SK-N-SH (cell line): ENCODE data around the gene DOCK10. TPM values are rescaled to one million over a fixed set of nuclear protein-coding genes. Genes with fewer than 3 reads are reported as not detected.

ENCODE experiments used
- CTCF ChIA-PET: fragments of 300-600, 350-600 bp; formaldehyde crosslinking; extraction: SDS; loops from one replicate; lab custom pipeline; 2021; lab: Yijun Ruan, JAX
- POLR2A ChIA-PET: fragments of 350-600 bp; sonication (Branson Sonifier 250); formaldehyde crosslinking; extraction: SDS; loops from one replicate; lab custom pipeline; 2020; ENCODE audit warnings: antibody characterized with exemption, inconsistent platforms; lab: Yijun Ruan, JAX
- DNase-seq: peaks from one replicate; pipeline ENCODE4 v3.0.0; 2012
- H2AFZ ChIP-seq: fragments of 200-600 bp; sonication (generic); 2 replicates; pipeline ENCODE4 v1.8.1; 2016; ENCODE audit warnings: antibody characterized with exemption, mild to moderate bottlenecking, low read depth
- H3F3A ChIP-seq: fragments of 200-600 bp; sonication (generic); replicated peaks from 2 replicates; pipeline ENCODE3; 2016; ENCODE audit warnings: antibody characterized with exemption, mild to moderate bottlenecking; ENCODE audit not compliant: insufficient read depth
- H3K27ac ChIP-seq, 2 experiments: fragments of 200-500 bp in 1 of 2; fragments of 200-600 bp in 1 of 2; sonication (Bioruptor generic) in 1 of 2; sonication (generic), shearing (Covaris generic) in 1 of 2; 2 replicates each; pipeline versions ENCODE4 v1.5.1 to v1.6.1; 2014 to 2016; ENCODE audit warnings: low read depth in 2 of 2, inconsistent platforms in 1 of 2, low read length in 1 of 2, mild to moderate bottlenecking in 1 of 2, mixed read lengths in 1 of 2
- H3K27me3 ChIP-seq: fragments of 200-600 bp; sonication (generic), shearing (Covaris generic); 2 replicates; pipeline ENCODE4 v1.6.1; 2016; ENCODE audit warnings: mixed run types; ENCODE audit not compliant: insufficient read depth
- H3K36me3 ChIP-seq, 2 experiments: fragments of 200-500 bp in 1 of 2; fragments of 200-600 bp in 1 of 2; sonication (Bioruptor generic) in 1 of 2; sonication (generic) in 1 of 2; replicated peaks in 1 of 2; 2 replicates each; pipeline versions ENCODE3 to v1.5.1; 2014 to 2016; ENCODE audit warnings: low read length in 1 of 2, mild to moderate bottlenecking in 1 of 2; ENCODE audit not compliant: insufficient read depth in 2 of 2, control insufficient read depth in 1 of 2
- H3K4me1 ChIP-seq, 2 experiments: fragments of 200-500 bp in 1 of 2; fragments of 200-600 bp in 1 of 2; sonication (Bioruptor generic) in 1 of 2; sonication (generic), shearing (Covaris generic) in 1 of 2; 2 replicates each; pipeline versions ENCODE4 v1.5.1 to v1.6.1; 2014 to 2016; ENCODE audit warnings: low read depth in 1 of 2, low read length in 1 of 2, mixed run types in 1 of 2; ENCODE audit not compliant: insufficient read depth in 2 of 2, control insufficient read depth in 1 of 2
- H3K4me2 ChIP-seq: fragments of 200-600 bp; sonication (generic), shearing (Covaris generic); 2 replicates; pipeline ENCODE4 v1.6.1; 2017; ENCODE audit warnings: mixed run types
- H3K4me3 ChIP-seq, 2 experiments: fragments of 200-500 bp in 1 of 2; fragments of 200-600 bp in 1 of 2; sonication (Bioruptor generic) in 1 of 2; sonication (generic), shearing (Covaris generic) in 1 of 2; 2 replicates each; pipeline versions ENCODE4 v1.5.1 to v1.8.1; 2014 to 2016; ENCODE audit warnings: low read depth in 2 of 2, inconsistent platforms in 1 of 2, low read length in 1 of 2, mild to moderate bottlenecking in 1 of 2, mixed read lengths in 1 of 2, moderate library complexity in 1 of 2
- H3K79me2 ChIP-seq: fragments of 200-600 bp; sonication (generic); 2 replicates; pipeline ENCODE4 v1.8.1; 2017; ENCODE audit warnings: mild to moderate bottlenecking; ENCODE audit not compliant: insufficient read depth
- H3K9ac ChIP-seq: fragments of 200-600 bp; sonication (generic); 2 replicates; pipeline ENCODE4 v1.6.1; 2017; ENCODE audit warnings: mixed run types
- H3K9me2 ChIP-seq: fragments of 200-600 bp; sonication (generic); 2 replicates; pipeline ENCODE4 v1.6.1; 2017; ENCODE audit warnings: mixed run types
- H3K9me3 ChIP-seq: fragments of 200-600 bp; sonication (generic); 2 replicates; pipeline ENCODE4 v1.6.1; 2017; ENCODE audit warnings: mixed run types, mild to moderate bottlenecking, moderate library complexity
- H4K20me1 ChIP-seq: fragments of 200-600 bp; sonication (generic); 2 replicates; pipeline ENCODE4 v1.6.1; 2017; ENCODE audit warnings: mild to moderate bottlenecking, mixed run types; ENCODE audit not compliant: insufficient read depth
- ELF1 ChIP-seq: IDR thresholded peaks from 2 replicates; pipeline ENCODE4 v1.4.0; 2012
- EP300 ChIP-seq, 2 experiments: IDR thresholded peaks; 2 replicates each; pipeline versions ENCODE4 v1.4.0 to v1.6.1; 2012; ENCODE audit warnings: borderline replicate concordance in 1 of 2, low read depth in 1 of 2, low read length in 1 of 2
- EZH2phosphoT487 ChIP-seq: fragments of 200-600 bp; sonication (generic); IDR thresholded peaks from 2 replicates; pipeline ENCODE4 v1.6.1; 2017; ENCODE audit warnings: low read depth, mixed run types, mild to moderate bottlenecking, antibody characterized with exemption, moderate library complexity, borderline replicate concordance
- GABPA ChIP-seq: IDR thresholded peaks from 2 replicates; pipeline ENCODE4 v1.4.0; 2012; ENCODE audit warnings: low read depth, mild to moderate bottlenecking
- GATA2 ChIP-seq: sonication (generic); formaldehyde crosslinking; IDR thresholded peaks from 2 replicates; pipeline ENCODE4 v1.5.0; 2020; ENCODE audit warnings: mild to moderate bottlenecking, missing genetic modification reagents
- IRF3 ChIP-seq: fragments of 150-350 bp; IDR thresholded peaks from 2 replicates; pipeline ENCODE4 v1.6.1; 2016; ENCODE audit warnings: mild to moderate bottlenecking, low read depth, low read length
- MEF2A ChIP-seq: IDR thresholded peaks from 2 replicates; pipeline ENCODE4 v1.4.0; 2012; ENCODE audit warnings: low read depth, borderline replicate concordance
- NFIC ChIP-seq: IDR thresholded peaks from 2 replicates; pipeline ENCODE4 v1.4.0; 2012; ENCODE audit warnings: borderline replicate concordance
- POLR2AphosphoS5 ChIP-seq: IDR thresholded peaks from 2 replicates; pipeline ENCODE4 v1.6.1; 2012; ENCODE audit warnings: low read depth, low read length
- RAD21 ChIP-seq: IDR thresholded peaks from 2 replicates; pipeline ENCODE4 v1.6.1; 2012; ENCODE audit warnings: mild to moderate bottlenecking, low read length
- RCOR1 ChIP-seq: fragments of 150-350 bp; IDR thresholded peaks from 2 replicates; pipeline ENCODE4 v1.6.1; 2017; ENCODE audit warnings: antibody characterized with exemption, low read length
- REST ChIP-seq: IDR thresholded peaks from 2 replicates; pipeline ENCODE4 v1.6.1; 2012; ENCODE audit warnings: mild to moderate bottlenecking, low read depth, low read length, moderate library complexity
- RXRA ChIP-seq: IDR thresholded peaks from 2 replicates; pipeline ENCODE4 v1.4.0; 2012; ENCODE audit warnings: low read depth, mild to moderate bottlenecking, borderline replicate concordance
- SIN3A ChIP-seq: IDR thresholded peaks from 2 replicates; pipeline ENCODE4 v1.6.1; 2012; ENCODE audit warnings: low read depth, mild to moderate bottlenecking, low read length, moderate library complexity, borderline replicate concordance
- TAF1 ChIP-seq: IDR thresholded peaks from 2 replicates; pipeline ENCODE4 v1.6.1; 2012; ENCODE audit warnings: low read depth, mild to moderate bottlenecking, low read length, moderate library complexity, borderline replicate concordance
- TCF12 ChIP-seq: IDR thresholded peaks from 2 replicates; pipeline ENCODE4 v1.4.0; 2012
- TEAD4 ChIP-seq: IDR thresholded peaks from 2 replicates; pipeline ENCODE4 v1.4.0; 2012; ENCODE audit warnings: mild to moderate bottlenecking, borderline replicate concordance; ENCODE audit not compliant: insufficient read depth
- USF2 ChIP-seq: fragments of 150-350 bp; IDR thresholded peaks from 2 replicates; pipeline ENCODE4 v1.6.1; 2017; ENCODE audit warnings: antibody characterized with exemption, low read length, low read depth, borderline replicate concordance
- WGBS: methylation state at CpG from one replicate; pipeline ENCODE4 v1.1.6; 2017; ENCODE audit warnings: low lambda C conversion rate; 5-methylcytosine and 5-hydroxymethylcytosine counted together
- polyA plus RNA-seq, 3 experiments: library from polyadenylated mRNA; depleted of rRNA; stranded (reverse); fragments of >200 nt; gene quantifications; 2 replicates each; pipeline ENCODE4 v1.2.3, GENCODE V29; 2012
- TF ChIP-seq, protein P1 (sequence below): fragments of 200-600 bp; sonication (generic); IDR thresholded peaks from 2 replicates; pipeline ENCODE4 v1.6.1; 2017; ENCODE audit warnings: antibody characterized with exemption, mild to moderate bottlenecking, moderate library complexity

Gene DOCK10
- polyA plus RNA-seq, 1 of the 3 experiments (the other 2 are of a cell fraction): 24.1 TPM

DNA sequence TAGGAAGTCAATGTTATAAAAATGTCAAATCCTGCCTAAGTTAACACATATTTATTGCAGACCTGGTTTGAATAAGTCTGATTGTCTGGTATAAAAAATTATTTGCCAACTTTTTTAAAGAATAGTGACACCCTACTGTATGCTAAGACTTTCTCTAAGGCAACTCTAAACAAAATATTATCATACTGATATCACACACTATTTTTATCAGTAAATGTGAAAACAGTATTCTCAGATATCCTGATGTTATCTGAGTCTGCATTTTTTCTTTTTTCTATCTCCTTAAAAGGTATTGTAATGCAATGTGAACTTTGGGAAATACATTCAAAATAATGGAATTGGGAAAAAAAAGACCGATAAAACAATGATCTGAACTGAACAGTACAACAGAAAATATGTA lies 127.1 kb downstream of the DOCK10 start:
- no peaks in the 10 kb centered on the region for H3F3A ChIP-seq
- no peaks in the 10 kb centered on the region for H4K20me1 ChIP-seq
- 90% methylated on average over 1 of the region's 1 CpG for WGBS
- H2AFZ ChIP-seq: no peak overlapping the region
- no peak for TF ChIP-seq RXRA
- no peak for TF ChIP-seq RCOR1
- no peak for TF ChIP-seq GATA2
- no peak for TF ChIP-seq REST
- no peak for TF ChIP-seq TAF1
- TF ChIP-seq MEF2A: no peak
- no peak for TF ChIP-seq TCF12
- no peak for TF ChIP-seq NFIC
- TF ChIP-seq ELF1: no peak
- TF ChIP-seq EZH2phosphoT487: no peak
- TF ChIP-seq TEAD4: no peak
- POLR2A ChIA-PET: no interaction called here
- DNase-seq: no peak
- H3K27me3 ChIP-seq: no peaks in the 10 kb centered on the region
- peaks cover 0 to 6% of the 10 kb centered on the region in 2 experiments for H3K36me3 ChIP-seq
- H3K9ac ChIP-seq: no peak overlapping the region
- H3K4me1 ChIP-seq: peaks cover 4 to 6% of the 10 kb centered on the region in 2 experiments; a peak in 3 of 4 replicates
- CTCF ChIA-PET: no interaction called here
- H3K4me2 ChIP-seq: no peak overlapping the region
- H3K79me2 ChIP-seq: peaks cover 4% of the 10 kb centered on the region; the same call in 1 of the 2 replicates
- H3K9me3 ChIP-seq: no peaks in the 10 kb centered on the region
- H3K9me2 ChIP-seq: no peaks in the 10 kb centered on the region
- H3K4me3 ChIP-seq: no peak overlapping the region
- peak overlapping the region in 1 of 2 experiments; percentile 29; a peak in 1 of 4 replicates for H3K27ac ChIP-seq

DNA sequence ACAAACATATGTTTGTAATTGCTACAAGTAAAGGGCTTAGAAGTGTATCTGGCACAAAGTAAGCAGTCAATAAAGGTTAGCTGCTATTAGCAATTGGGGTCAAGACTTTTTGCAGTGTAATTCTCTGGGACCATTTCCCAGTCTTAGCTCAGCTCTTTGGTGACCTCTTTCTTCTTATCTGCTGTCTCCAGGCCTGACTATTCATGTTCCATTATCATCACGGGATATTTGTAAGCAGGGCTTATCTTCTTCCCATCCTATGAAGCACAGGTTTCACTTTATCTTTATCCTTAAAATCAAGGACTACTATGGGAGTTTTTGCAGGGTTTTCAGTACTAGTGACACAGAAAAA lies 131.7 kb downstream of the DOCK10 start:
- Histone ChIP-seq H4K20me1 (no peaks in the 10 kb centered on the region), H3K79me2 (peaks cover 4% of the 10 kb centered on the region; the same call in 1 of the 2 replicates), H3K4me3 (no peak overlapping the region), H3K27me3 (no peaks in the 10 kb centered on the region), H3K9me3 (no peaks in the 10 kb centered on the region), H3F3A (peaks cover 4% of the 10 kb centered on the region), H3K27ac (peak overlapping the region; percentile 35 to 73; a peak in 3 of 4 replicates), H3K9ac (no peak overlapping the region)
- peak; percentile 17 for DNase-seq
- TF ChIP-seq SIN3A (no peak), GABPA (no peak), NFIC (no peak), GATA2 (peak; percentile 16; the same call in 1 of the 2 replicates), RAD21 (0 out of 2 replicates have a peak, but pooled peaks have one; percentile 4), EZH2phosphoT487 (no peak), TEAD4 (no peak), TCF12 (peak; percentile 14; the same call in 1 of the 2 replicates), EP300 (IDR thresholded peaks at IDR 0.05; ENCODE audit: borderline replicate concordance in 1 of 2, low read depth in 1 of 2, low read length in 1 of 2) (no peak), IRF3 (no peak), POLR2AphosphoS5 (no peak), USF2 (no peak)
- TF ChIP-seq, protein P1, sequence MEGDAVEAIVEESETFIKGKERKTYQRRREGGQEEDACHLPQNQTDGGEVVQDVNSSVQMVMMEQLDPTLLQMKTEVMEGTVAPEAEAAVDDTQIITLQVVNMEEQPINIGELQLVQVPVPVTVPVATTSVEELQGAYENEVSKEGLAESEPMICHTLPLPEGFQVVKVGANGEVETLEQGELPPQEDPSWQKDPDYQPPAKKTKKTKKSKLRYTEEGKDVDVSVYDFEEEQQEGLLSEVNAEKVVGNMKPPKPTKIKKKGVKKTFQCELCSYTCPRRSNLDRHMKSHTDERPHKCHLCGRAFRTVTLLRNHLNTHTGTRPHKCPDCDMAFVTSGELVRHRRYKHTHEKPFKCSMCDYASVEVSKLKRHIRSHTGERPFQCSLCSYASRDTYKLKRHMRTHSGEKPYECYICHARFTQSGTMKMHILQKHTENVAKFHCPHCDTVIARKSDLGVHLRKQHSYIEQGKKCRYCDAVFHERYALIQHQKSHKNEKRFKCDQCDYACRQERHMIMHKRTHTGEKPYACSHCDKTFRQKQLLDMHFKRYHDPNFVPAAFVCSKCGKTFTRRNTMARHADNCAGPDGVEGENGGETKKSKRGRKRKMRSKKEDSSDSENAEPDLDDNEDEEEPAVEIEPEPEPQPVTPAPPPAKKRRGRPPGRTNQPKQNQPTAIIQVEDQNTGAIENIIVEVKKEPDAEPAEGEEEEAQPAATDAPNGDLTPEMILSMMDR: no peak
- TF ChIP-seq, all 33 proteins: peak for 3
- CTCF ChIA-PET: interaction anchor here (0.9 to 1.4 kb wide), 4 partner anchors 12 to 65 kb away, joined by 3 read pairs; no protein-coding TSS in a partner anchor
- H3K36me3 ChIP-seq: no peaks in the 10 kb centered on the region
- H3K9me2 ChIP-seq: no peaks in the 10 kb centered on the region
- 0 out of 2 replicates have a peak overlapping the region, but pooled peaks have one; percentile 8 for H3K4me2 ChIP-seq
- POLR2A ChIA-PET: no interaction called here
- peaks cover 12% of the 10 kb centered on the region in 2 experiments; a peak in 3 of 4 replicates for H3K4me1 ChIP-seq
- WGBS: 45% methylated on average over 1 of the region's 1 CpG
- no peak overlapping the region for H2AFZ ChIP-seq
